Dendritic cell treated with granulocyte-macrophage colony-stimulating factor and Interleukin-4, amounts not matched to agents 40 ng/mL and 50 ng/mL, for 4 days (primary cell): Measurements from ENCODE around the gene F8.
"Not testable (repeated sequence)": the region's sequence is repeated elsewhere in the genome, so short reads cannot be mapped to it uniquely, and the experiment has no call there.

Experiments used
- H3K27ac Mint-ChIP-seq: one replicate; pipeline ENCODE4 v1.8.0; 2022; ENCODE audit warnings: mild to moderate bottlenecking, mixed read lengths
- H3K27me3 Mint-ChIP-seq: one replicate; pipeline ENCODE4 v1.8.0; 2022; ENCODE audit warnings: mild to moderate bottlenecking, mixed read lengths
- H3K36me3 Mint-ChIP-seq: one replicate; pipeline ENCODE4 v1.8.0; 2022; ENCODE audit warnings: low read depth, mixed read lengths
- H3K4me1 Mint-ChIP-seq: one replicate; pipeline ENCODE4 v1.8.0; 2022; ENCODE audit warnings: low read depth, mixed read lengths
- H3K4me3 Mint-ChIP-seq: one replicate; pipeline ENCODE4 v1.8.0; 2022; ENCODE audit warnings: mild to moderate bottlenecking, moderate library complexity, mixed read lengths
- H3K9me3 Mint-ChIP-seq: one replicate; pipeline ENCODE4 v1.8.0; 2022; ENCODE audit warnings: mixed read lengths
- intact Hi-C: fragments of 100-400 bp; cut with micrococcal nuclease; formaldehyde crosslinking; loops from one replicate; pipeline ENCODE4 v1.15.0; 2022

The F8 gene

GRCh38 chrX:155023907-155024833 lies 1.6 kb upstream of the F8 start:
- intact Hi-C loops, result loop anchor here (5.0 kb wide), 1 partner anchor 43 kb away; no protein-coding TSS in a partner anchor
- H3K27me3 Mint-ChIP-seq, result no peaks in the 10 kb centered on the region
- H3K4me3 Mint-ChIP-seq, result no peak overlapping the region
- H3K9me3 Mint-ChIP-seq, result no peaks in the 10 kb centered on the region
- peaks cover 26% of the 10 kb centered on the region for H3K4me1 Mint-ChIP-seq
- H3K36me3 Mint-ChIP-seq, result no peaks in the 10 kb centered on the region
- peak overlapping the region; percentile 45 for H3K27ac Mint-ChIP-seq

DNA sequence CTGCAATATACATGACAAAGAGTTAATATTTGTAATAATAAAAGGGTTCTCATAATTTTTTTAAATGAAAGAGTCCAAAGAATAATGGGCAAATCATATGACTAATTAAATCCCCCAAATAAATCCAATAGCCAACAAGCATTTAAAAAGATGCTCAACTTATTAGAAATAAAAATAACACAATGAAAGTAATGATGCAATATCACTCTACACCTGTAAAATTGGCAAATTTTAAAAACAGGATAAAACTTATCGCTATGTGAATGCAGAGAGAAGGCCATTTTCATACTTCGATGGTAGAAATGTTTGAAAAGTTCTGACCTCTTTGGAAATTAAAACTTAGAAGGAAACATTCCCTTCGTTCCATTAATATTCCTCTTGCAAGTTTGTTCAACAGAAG lies 1.9 kb downstream of the F8 start:
- H3K4me1 Mint-ChIP-seq, result peaks cover 20% of the 10 kb centered on the region
- intact Hi-C loops, result loop anchor here (5.0 kb wide), 1 partner anchor 47 kb away; no protein-coding TSS in a partner anchor

DNA sequence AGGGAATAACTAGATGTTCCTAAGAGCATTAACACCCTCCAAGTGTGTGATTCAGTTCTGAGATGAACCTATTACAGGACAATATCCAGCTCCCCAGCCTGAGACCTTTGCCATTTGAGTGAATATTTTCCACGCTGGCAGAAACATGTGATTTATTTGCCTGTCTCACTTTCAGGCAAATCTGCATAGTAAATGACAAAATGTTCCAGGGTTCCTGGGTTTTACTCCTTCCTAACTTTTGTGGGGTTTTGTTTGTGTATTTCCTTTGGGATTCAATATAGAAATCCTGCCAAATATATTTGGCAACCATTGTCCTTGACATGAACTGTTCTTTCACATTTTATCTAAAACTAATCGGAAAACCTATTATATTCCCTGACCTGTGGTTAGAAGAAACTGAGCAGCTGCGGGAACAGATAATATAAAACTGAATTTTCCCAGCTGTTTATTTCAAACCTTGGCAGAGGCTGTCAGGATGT lies 12.5 kb downstream of the F8 start:
- Mint-ChIP-seq H3K27ac (no peak overlapping the region), H3K4me3 (no peak overlapping the region), H3K36me3 (no peaks in the 10 kb centered on the region), H3K27me3 (no peaks in the 10 kb centered on the region), H3K9me3 (no peaks in the 10 kb centered on the region), H3K4me1 (no peaks in the 10 kb centered on the region)
- intact Hi-C loops, result no loop called here

More for the DNA sequence above, 1.9 kb downstream of the F8 start:
- Mint-ChIP-seq H3K36me3 (no peaks in the 10 kb centered on the region), H3K4me3 (no peak overlapping the region), H3K9me3 (no peaks in the 10 kb centered on the region), H3K27me3 (no peaks in the 10 kb centered on the region), H3K27ac (no peak overlapping the region)

GRCh38 chrX:155008578-155008977 lies 13.9 kb downstream of the F8 start:
- H3K9me3 Mint-ChIP-seq, H3K27ac Mint-ChIP-seq, H3K4me3 Mint-ChIP-seq, H3K36me3 Mint-ChIP-seq, intact Hi-C loops, H3K27me3 Mint-ChIP-seq, H3K4me1 Mint-ChIP-seq: not testable (repeated sequence)

- H3K27ac Mint-ChIP-seq, intact Hi-C loops, H3K27me3 Mint-ChIP-seq, H3K4me3 Mint-ChIP-seq, H3K36me3 Mint-ChIP-seq, H3K4me1 Mint-ChIP-seq, H3K9me3 Mint-ChIP-seq: not testable (repeated sequence)
Observed at GRCh38 chrX:155006913-155007671, 15.4 kb downstream of the F8 start.

DNA sequence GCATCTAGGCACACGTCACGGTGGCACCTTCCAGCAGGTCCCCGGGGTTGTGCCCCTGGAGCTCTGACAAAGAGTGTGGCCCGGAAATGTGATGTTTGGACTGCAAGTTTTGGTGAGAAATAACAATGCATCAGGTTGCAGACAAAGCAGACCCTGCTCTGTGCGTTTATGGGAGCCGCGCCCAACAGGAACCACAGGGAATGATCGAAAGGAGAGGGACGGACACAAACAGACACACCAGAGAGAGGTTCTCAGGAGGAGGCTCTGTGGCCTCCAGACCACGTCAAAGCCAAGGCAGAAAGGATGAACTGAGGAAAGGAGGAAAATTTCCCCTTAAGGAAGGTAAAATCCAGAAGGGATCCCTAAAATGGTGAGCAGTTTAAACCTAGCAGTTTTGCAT lies 16.1 kb downstream of the F8 start:
- H3K4me3 Mint-ChIP-seq, H3K36me3 Mint-ChIP-seq, H3K4me1 Mint-ChIP-seq, H3K27ac Mint-ChIP-seq, H3K27me3 Mint-ChIP-seq, intact Hi-C loops, H3K9me3 Mint-ChIP-seq: not testable (repeated sequence)

GRCh38 chrX:155005190-155005589 lies 17.3 kb downstream of the F8 start:
- Mint-ChIP-seq H3K9me3 (no peaks in the 10 kb centered on the region), H3K36me3 (no peaks in the 10 kb centered on the region), H3K27me3 (no peaks in the 10 kb centered on the region), H3K4me1 (no peaks in the 10 kb centered on the region), H3K4me3 (no peak overlapping the region), H3K27ac (no peak overlapping the region)
- intact Hi-C loops, result no loop called here

DNA sequence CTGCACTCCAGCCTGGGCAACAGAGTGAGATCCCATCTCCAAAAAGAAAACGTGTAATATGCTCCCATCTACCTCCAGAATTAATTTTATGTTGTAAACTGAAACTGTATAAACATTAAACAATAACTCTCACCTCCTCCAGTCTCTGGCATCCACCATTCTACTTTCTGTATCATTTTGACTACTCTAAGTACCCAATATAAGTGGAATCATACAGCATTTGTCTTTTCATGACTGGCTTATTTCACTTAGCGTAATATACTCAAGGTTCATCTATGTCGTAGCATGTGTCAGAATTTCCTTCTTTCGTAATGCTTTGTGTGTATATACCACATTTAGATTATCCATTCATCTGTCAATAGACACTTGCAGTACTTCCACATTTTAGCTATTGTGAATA lies 20.6 kb downstream of the F8 start:
- no peaks in the 10 kb centered on the region for H3K9me3 Mint-ChIP-seq
- no peak overlapping the region for H3K27ac Mint-ChIP-seq
- intact Hi-C loops, result no loop called here
- no peak overlapping the region for H3K4me3 Mint-ChIP-seq
- no peaks in the 10 kb centered on the region for H3K4me1 Mint-ChIP-seq
- no peaks in the 10 kb centered on the region for H3K27me3 Mint-ChIP-seq
- no peaks in the 10 kb centered on the region for H3K36me3 Mint-ChIP-seq

- no peak overlapping the region for H3K4me3 Mint-ChIP-seq
- H3K4me1 Mint-ChIP-seq, result no peaks in the 10 kb centered on the region
- no peaks in the 10 kb centered on the region for H3K36me3 Mint-ChIP-seq
- no peaks in the 10 kb centered on the region for H3K9me3 Mint-ChIP-seq
- H3K27me3 Mint-ChIP-seq, result no peaks in the 10 kb centered on the region
- H3K27ac Mint-ChIP-seq, result no peak overlapping the region
- intact Hi-C loops, result no loop called here
Observed at GRCh38 chrX:155000841-155001240, 21.7 kb downstream of the F8 start.

- no peak overlapping the region for H3K27ac Mint-ChIP-seq
- H3K36me3 Mint-ChIP-seq, result no peaks in the 10 kb centered on the region
- intact Hi-C loops, result no loop called here
- no peaks in the 10 kb centered on the region for H3K9me3 Mint-ChIP-seq
- H3K27me3 Mint-ChIP-seq, result no peaks in the 10 kb centered on the region
- no peaks in the 10 kb centered on the region for H3K4me1 Mint-ChIP-seq
- H3K4me3 Mint-ChIP-seq, result no peak overlapping the region
Observed at GRCh38 chrX:154998204-154998880, 24.2 kb downstream of the F8 start.

GRCh38 chrX:154991476-154991875 lies 31.0 kb downstream of the F8 start:
- Mint-ChIP-seq H3K4me3 (no peak overlapping the region), H3K27ac (no peak overlapping the region), H3K27me3 (no peaks in the 10 kb centered on the region), H3K4me1 (no peaks in the 10 kb centered on the region), H3K36me3 (no peaks in the 10 kb centered on the region), H3K9me3 (no peaks in the 10 kb centered on the region)
- intact Hi-C loops, result no loop called here

DNA sequence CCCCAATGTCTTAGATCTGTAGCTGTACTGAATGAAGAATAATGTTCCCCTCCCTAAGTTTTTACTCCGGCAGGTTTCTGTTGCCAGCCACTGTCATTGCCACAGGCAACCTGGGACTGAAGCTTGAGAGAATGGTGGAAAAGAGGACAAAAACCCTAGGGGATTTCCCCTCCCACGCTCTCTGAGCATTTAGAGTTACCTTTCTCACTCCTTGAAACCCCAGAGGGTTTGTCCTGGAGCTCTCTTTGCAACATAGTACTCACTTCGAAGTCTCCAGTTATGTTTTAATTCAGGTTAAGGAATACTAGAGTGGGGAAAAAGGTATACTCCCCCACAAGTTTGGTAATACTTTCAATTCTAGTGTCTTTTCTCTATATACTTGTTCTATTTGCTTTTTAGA lies 31.5 kb downstream of the F8 start:
- no peaks in the 10 kb centered on the region for H3K9me3 Mint-ChIP-seq
- H3K27me3 Mint-ChIP-seq, result no peaks in the 10 kb centered on the region
- no peak overlapping the region for H3K27ac Mint-ChIP-seq
- no peaks in the 10 kb centered on the region for H3K36me3 Mint-ChIP-seq
- H3K4me3 Mint-ChIP-seq, result no peak overlapping the region
- intact Hi-C loops, result no loop called here
- H3K4me1 Mint-ChIP-seq, result no peaks in the 10 kb centered on the region

GRCh38 chrX:154990496-154990895 lies 32.0 kb downstream of the F8 start:
- Mint-ChIP-seq H3K27ac (no peak overlapping the region), H3K36me3 (no peaks in the 10 kb centered on the region), H3K4me3 (no peak overlapping the region), H3K27me3 (no peaks in the 10 kb centered on the region), H3K4me1 (no peaks in the 10 kb centered on the region), H3K9me3 (no peaks in the 10 kb centered on the region)
- intact Hi-C loops, result no loop called here

GRCh38 chrX:154988719-154989118 lies 33.8 kb downstream of the F8 start:
- H3K4me3 Mint-ChIP-seq, result no peak overlapping the region
- no peaks in the 10 kb centered on the region for H3K4me1 Mint-ChIP-seq
- H3K36me3 Mint-ChIP-seq, result no peaks in the 10 kb centered on the region
- intact Hi-C loops, result no loop called here
- H3K27me3 Mint-ChIP-seq, result no peaks in the 10 kb centered on the region
- H3K27ac Mint-ChIP-seq, result no peak overlapping the region
- no peaks in the 10 kb centered on the region for H3K9me3 Mint-ChIP-seq
